ENCODE measurements around the gene SLX1A.
"Not testable (repeated sequence)": the region's sequence is repeated elsewhere in the genome, so short reads cannot be mapped to it uniquely, and the experiment has no call there.

Gene SLX1A

DNA sequence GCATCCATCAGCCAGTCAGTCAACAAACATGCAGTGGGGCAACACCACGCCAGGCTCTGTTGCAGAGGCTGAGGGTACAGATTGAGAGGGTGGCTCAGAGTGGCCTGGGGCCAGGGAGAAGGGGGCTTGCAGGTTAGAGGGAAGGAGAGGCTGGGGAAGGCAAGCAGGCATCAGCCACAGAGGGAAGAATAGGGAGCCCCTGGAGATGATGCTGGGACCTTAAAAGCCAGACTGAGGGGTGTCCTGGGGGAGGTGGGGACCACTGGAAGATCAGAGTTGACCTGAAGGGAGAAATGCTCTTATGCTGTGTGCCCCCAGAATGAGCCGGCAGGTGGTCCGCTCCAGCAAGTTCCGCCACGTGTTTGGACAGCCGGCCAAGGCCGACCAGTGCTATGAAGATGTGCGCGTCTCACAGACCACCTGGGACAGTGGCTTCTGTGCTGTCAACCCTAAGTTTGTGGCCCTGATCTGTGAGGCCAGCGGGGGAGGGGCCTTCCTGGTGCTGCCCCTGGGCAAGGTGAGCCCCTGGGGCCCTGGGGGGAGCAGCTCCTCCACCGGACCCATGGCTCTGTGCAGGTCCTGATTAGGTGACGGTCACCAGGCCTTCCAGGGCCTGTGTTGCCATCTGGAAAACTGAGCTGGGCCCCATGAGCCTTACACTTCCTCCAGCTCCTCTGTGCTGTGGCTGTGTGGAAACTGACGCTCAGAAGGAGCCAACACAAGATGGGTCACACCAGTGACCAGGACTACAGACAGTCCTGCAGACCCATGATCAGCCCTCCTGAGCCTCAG is 8.6 kb upstream of the SLX1A start:
- H3K9ac ChIP-seq (ENCODE audit: low read length) = no peak overlapping the region
- no peaks in the 10 kb centered on the region for H3K4me1 ChIP-seq (ENCODE audit: insufficient read depth, low read length)
- H3K4me3 ChIP-seq (ENCODE audit: low read depth in 1 of 2, low read length in 2 of 2) = no peak overlapping the region
- H3K9me3 ChIP-seq (ENCODE audit: low read length) = no peaks in the 10 kb centered on the region
- no peaks in the 10 kb centered on the region for H3K27me3 ChIP-seq (ENCODE audit: control insufficient read depth in 1 of 2, insufficient read depth in 2 of 2, low read length in 2 of 2)
- no peaks in the 10 kb centered on the region for H3K36me3 ChIP-seq (ENCODE audit: insufficient read depth, low read length)
- no peak overlapping the region for H3K27ac ChIP-seq (ENCODE audit: low read depth, low read length)

DNA sequence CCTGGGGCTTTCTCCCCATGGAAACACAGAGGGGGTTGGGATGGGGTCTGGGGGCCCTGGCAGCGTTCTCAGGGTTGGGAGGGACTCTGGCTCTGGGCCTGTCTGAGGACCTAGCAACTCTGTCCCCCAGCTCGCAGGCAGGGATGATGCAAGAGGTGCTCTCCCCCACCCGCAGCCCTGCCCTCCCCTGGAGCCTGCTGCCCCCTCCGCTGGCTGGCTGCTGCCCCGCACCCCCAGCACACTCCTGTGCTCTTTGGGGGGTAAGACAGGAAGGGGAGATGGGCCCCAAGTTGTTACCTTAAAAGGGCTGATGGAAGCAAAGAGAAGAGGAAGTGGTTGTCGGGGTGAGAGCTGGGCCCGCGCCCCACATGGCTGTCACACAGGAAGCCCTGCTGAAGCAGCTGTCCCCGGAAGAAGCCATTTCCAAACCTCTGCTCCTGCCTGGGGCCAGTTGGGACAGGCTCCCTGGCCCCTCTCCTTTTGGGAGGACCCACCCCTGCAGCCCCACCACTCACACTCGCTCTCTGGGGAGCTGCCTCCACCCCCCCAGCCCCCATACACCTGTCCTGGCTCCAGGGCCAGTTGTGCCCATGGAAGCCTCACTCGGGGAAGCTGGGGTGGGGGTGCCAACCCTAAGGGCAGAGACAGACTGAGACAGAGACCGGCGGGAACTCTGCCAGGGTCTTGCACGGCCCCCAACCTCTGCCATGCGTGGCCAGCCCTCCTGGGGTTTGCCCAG is 7.8 kb upstream of the SLX1A start:
- Histone ChIP-seq H3K4me1 (ENCODE audit: insufficient read depth, low read length) (no peaks in the 10 kb centered on the region), H3K4me3 (ENCODE audit: low read depth in 1 of 2, low read length in 2 of 2) (no peak overlapping the region), H3K36me3 (ENCODE audit: insufficient read depth, low read length) (no peaks in the 10 kb centered on the region), H3K9ac (ENCODE audit: low read length) (no peak overlapping the region), H3K9me3 (ENCODE audit: low read length) (no peaks in the 10 kb centered on the region), H3K27me3 (ENCODE audit: control insufficient read depth in 1 of 2, insufficient read depth in 2 of 2, low read length in 2 of 2) (no peaks in the 10 kb centered on the region), H3K27ac (ENCODE audit: low read depth, low read length) (no peak overlapping the region)

DNA sequence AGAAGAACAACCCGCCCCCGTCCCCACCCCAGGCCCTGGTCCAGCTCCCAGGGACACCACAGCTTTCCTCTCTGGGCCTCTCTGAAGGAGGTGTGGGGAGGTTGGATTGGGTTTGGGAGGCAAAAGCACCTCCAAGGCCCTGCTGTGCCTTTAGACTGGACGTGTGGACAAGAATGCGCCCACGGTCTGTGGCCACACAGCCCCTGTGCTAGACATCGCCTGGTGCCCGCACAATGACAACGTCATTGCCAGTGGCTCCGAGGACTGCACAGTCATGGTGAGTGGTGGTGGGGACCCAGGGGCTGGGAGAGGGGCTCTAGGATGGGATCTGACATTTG is 7.3 kb upstream of the SLX1A start:
- H3K4me1 ChIP-seq (ENCODE audit: insufficient read depth, low read length) = no peaks in the 10 kb centered on the region
- no peak overlapping the region for H3K4me3 ChIP-seq (ENCODE audit: low read depth in 1 of 2, low read length in 2 of 2)
- no peaks in the 10 kb centered on the region for H3K36me3 ChIP-seq (ENCODE audit: insufficient read depth, low read length)
- H3K9me3 ChIP-seq (ENCODE audit: low read length) = no peaks in the 10 kb centered on the region
- no peak overlapping the region for H3K9ac ChIP-seq (ENCODE audit: low read length)
- no peaks in the 10 kb centered on the region for H3K27me3 ChIP-seq (ENCODE audit: control insufficient read depth in 1 of 2, insufficient read depth in 2 of 2, low read length in 2 of 2)
- no peak overlapping the region for H3K27ac ChIP-seq (ENCODE audit: low read depth, low read length)

- no peaks in the 10 kb centered on the region for H3K9me3 ChIP-seq (ENCODE audit: low read length)
- no peaks in the 10 kb centered on the region for H3K4me1 ChIP-seq (ENCODE audit: insufficient read depth, low read length)
- H3K4me3 ChIP-seq (ENCODE audit: low read depth in 1 of 2, low read length in 2 of 2) = no peak overlapping the region
- no peak overlapping the region for H3K27ac ChIP-seq (ENCODE audit: low read depth, low read length)
- H3K36me3 ChIP-seq (ENCODE audit: insufficient read depth, low read length) = no peaks in the 10 kb centered on the region
- no peaks in the 10 kb centered on the region for H3K27me3 ChIP-seq (ENCODE audit: control insufficient read depth in 1 of 2, insufficient read depth in 2 of 2, low read length in 2 of 2)
- no peak overlapping the region for H3K9ac ChIP-seq (ENCODE audit: low read length)
Observed at GRCh38 chr16:30186782-30187555, 6.7 kb upstream of the SLX1A start.

- H3K36me3 ChIP-seq (ENCODE audit: insufficient read depth, low read length) = no peaks in the 10 kb centered on the region
- no peaks in the 10 kb centered on the region for H3K27me3 ChIP-seq (ENCODE audit: control insufficient read depth in 1 of 2, insufficient read depth in 2 of 2, low read length in 2 of 2)
- H3K4me3 ChIP-seq (ENCODE audit: low read depth in 1 of 2, low read length in 2 of 2) = no peak overlapping the region
- H3K9me3 ChIP-seq (ENCODE audit: low read length) = no peaks in the 10 kb centered on the region
- no peak overlapping the region for H3K27ac ChIP-seq (ENCODE audit: low read depth, low read length)
- H3K4me1 ChIP-seq (ENCODE audit: insufficient read depth, low read length) = no peaks in the 10 kb centered on the region
- H3K9ac ChIP-seq (ENCODE audit: low read length) = no peak overlapping the region
Observed at GRCh38 chr16:30187556-30187865, 6.2 kb upstream of the SLX1A start.

GRCh38 chr16:30187971-30188561 is 5.6 kb upstream of the SLX1A start:
- no peak overlapping the region for H3K4me3 ChIP-seq (ENCODE audit: low read depth in 1 of 2, low read length in 2 of 2)
- no peaks in the 10 kb centered on the region for H3K27me3 ChIP-seq (ENCODE audit: control insufficient read depth in 1 of 2, insufficient read depth in 2 of 2, low read length in 2 of 2)
- no peaks in the 10 kb centered on the region for H3K9me3 ChIP-seq (ENCODE audit: low read length)
- H3K4me1 ChIP-seq (ENCODE audit: insufficient read depth, low read length) = no peaks in the 10 kb centered on the region
- no peak overlapping the region for H3K27ac ChIP-seq (ENCODE audit: low read depth, low read length)
- H3K9ac ChIP-seq (ENCODE audit: low read length) = no peak overlapping the region
- H3K36me3 ChIP-seq (ENCODE audit: insufficient read depth, low read length) = no peaks in the 10 kb centered on the region

DNA sequence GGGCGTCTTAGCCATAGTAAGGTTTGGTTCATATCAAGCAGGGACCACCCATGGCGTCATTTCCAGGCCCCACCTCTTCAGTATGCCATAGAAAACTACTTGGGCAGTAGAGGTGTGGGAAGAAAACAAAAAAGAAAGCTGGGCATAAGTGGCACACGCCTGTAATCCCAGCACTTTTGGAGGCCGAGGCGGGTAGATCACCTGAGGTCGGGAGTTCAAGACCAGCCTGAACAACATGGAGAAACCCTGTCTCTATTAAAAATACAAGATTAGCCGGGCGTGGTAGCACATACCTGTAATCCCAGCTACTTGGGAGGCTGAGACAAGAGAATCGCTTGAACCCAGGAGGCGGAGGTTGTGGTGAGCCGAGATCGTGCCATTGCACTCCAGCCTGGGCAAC is 2.5 kb upstream of the SLX1A start:
- H3K9me3 ChIP-seq (ENCODE audit: low read length); H3K27ac ChIP-seq (ENCODE audit: low read depth, low read length); H3K9ac ChIP-seq (ENCODE audit: low read length); H3K4me3 ChIP-seq (ENCODE audit: low read depth in 1 of 2, low read length in 2 of 2); H3K27me3 ChIP-seq (ENCODE audit: control insufficient read depth in 1 of 2, insufficient read depth in 2 of 2, low read length in 2 of 2); H3K4me1 ChIP-seq (ENCODE audit: insufficient read depth, low read length); H3K36me3 ChIP-seq (ENCODE audit: insufficient read depth, low read length): not testable (repeated sequence)

DNA sequence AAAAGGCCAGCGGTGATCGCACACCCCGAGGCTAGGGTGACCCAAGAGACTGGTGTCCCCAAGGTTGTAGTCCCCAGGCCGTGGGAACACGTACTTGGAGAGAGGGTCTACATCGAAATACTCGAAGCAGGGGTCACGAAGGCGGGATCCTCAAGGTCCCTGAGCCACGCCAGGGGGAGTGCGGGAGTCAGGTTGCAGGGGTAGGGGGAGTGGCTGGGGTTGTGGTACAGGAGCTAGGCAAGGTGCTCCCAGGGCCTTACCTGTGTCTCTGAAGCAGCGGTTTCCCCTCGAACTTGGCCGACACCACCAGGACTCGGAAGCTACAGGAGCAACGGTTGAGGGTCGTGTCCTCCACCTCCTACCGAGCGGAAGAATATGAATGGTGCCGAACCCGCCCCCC is 577 bp upstream of the SLX1A start:
- not testable (repeated sequence) for H3K27ac ChIP-seq (ENCODE audit: low read depth, low read length); H3K27me3 ChIP-seq (ENCODE audit: control insufficient read depth in 1 of 2, insufficient read depth in 2 of 2, low read length in 2 of 2); H3K36me3 ChIP-seq (ENCODE audit: insufficient read depth, low read length); H3K9ac ChIP-seq (ENCODE audit: low read length); H3K4me3 ChIP-seq (ENCODE audit: low read depth in 1 of 2, low read length in 2 of 2); H3K9me3 ChIP-seq (ENCODE audit: low read length); H3K4me1 ChIP-seq (ENCODE audit: insufficient read depth, low read length)

GRCh38 chr16:30194172-30194925 is 674 bp downstream of the SLX1A start:
- not testable (repeated sequence) for H3K9ac ChIP-seq (ENCODE audit: low read length); H3K27me3 ChIP-seq (ENCODE audit: control insufficient read depth in 1 of 2, insufficient read depth in 2 of 2, low read length in 2 of 2); H3K9me3 ChIP-seq (ENCODE audit: low read length); H3K4me3 ChIP-seq (ENCODE audit: low read depth in 1 of 2, low read length in 2 of 2); H3K4me1 ChIP-seq (ENCODE audit: insufficient read depth, low read length); H3K27ac ChIP-seq (ENCODE audit: low read depth, low read length); H3K36me3 ChIP-seq (ENCODE audit: insufficient read depth, low read length)

DNA sequence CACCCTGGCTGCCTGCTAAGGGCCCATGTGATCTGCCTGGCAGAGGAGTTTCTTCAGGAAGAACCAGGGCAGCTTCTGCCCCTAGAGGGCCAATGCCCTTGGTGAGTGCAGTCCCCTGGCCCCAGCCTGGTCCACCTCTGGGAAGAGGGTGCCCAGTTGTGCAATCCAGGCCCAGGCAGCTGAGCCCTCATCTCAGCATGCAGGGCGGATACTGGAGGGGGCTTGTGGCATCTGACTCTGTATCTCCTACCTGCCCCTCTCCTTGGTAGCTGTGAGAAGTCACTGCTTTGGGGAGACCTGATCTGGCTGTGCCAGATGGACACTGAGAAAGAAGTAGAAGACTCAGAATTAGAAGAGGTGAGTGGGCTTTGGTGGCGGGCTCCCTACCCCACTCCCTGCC is 3.3 kb downstream of the SLX1A start:
- not testable (repeated sequence) for H3K9ac ChIP-seq (ENCODE audit: low read length); H3K27me3 ChIP-seq (ENCODE audit: control insufficient read depth in 1 of 2, insufficient read depth in 2 of 2, low read length in 2 of 2); H3K4me3 ChIP-seq (ENCODE audit: low read depth in 1 of 2, low read length in 2 of 2); H3K9me3 ChIP-seq (ENCODE audit: low read length); H3K4me1 ChIP-seq (ENCODE audit: insufficient read depth, low read length); H3K27ac ChIP-seq (ENCODE audit: low read depth, low read length); H3K36me3 ChIP-seq (ENCODE audit: insufficient read depth, low read length)

GRCh38 chr16:30199049-30199448 is 5.4 kb downstream of the SLX1A start, which contains the start of gene SULT1A3:
Gene SULT1A3, plus strand, starts transcription at chr16:30199255. Its CDS starts 1,474 bp downstream, at chr16:30200729.
- H3K27me3 ChIP-seq (ENCODE audit: control insufficient read depth in 1 of 2, insufficient read depth in 2 of 2, low read length in 2 of 2); H3K27ac ChIP-seq (ENCODE audit: low read depth, low read length); H3K9ac ChIP-seq (ENCODE audit: low read length); H3K4me3 ChIP-seq (ENCODE audit: low read depth in 1 of 2, low read length in 2 of 2); H3K4me1 ChIP-seq (ENCODE audit: insufficient read depth, low read length); H3K36me3 ChIP-seq (ENCODE audit: insufficient read depth, low read length); H3K9me3 ChIP-seq (ENCODE audit: low read length): not testable (repeated sequence)
